ENCODE measurements around the gene NPAS3.

Gene NPAS3

DNA sequence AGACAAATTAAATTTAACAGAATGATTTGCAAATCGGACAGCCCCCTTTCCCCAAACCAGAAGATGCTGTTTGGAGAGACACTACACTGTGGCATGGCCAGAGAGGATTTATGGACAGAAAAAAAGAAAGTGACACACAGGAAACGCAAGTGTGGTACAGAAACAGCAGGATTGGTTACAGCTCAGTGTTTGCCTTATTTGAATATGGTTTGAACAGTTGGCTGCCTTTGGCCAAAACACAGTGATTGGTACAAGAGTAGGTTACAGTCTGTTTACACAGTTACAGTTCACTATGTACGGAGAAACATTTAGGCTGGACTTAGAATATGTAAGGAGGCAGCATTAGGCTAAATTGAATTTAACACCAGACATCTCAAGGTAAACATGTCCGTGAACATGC lies 335.3 kb downstream of the NPAS3 start:
- no peak for DNase-seq

DNA sequence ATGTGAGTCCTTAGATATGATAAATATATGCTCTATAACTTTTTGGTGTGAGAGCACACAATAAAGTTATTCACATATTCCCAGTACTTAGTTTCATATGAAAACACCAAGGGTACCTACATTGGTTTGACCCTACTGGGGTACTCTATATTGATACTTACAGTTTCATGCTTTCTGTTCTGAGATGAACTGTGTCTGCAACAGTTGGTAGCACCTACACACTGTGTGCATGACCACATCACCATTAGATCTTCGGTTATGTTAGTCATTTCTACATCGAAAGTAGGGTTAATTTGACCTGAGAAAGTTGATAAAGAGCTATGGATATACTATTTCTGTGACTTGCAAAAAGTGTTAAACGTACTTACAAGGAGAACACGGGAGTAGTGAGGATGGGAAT lies 337.2 kb downstream of the NPAS3 start:
- DNase-seq = no peak

DNA sequence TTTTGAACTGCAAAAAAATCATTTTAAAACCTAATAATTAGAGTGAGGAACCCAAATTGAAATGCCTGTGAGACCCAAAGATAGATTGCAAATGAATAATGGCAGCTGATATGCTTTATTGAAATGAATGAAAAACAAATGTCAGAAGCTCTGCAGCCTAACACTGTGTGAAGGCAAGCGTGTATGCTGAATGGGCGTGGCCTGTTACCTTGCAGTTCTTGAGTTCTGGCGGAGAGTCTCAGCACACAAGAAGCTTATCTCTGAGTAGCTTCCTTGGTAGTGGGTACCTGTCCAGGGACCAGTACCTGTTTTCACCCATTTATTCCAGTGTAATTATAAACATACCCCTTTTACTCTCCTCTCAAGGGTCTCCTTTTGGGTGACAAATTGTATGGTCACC lies 341.2 kb downstream of the NPAS3 start:
- no peak for DNase-seq

DNA sequence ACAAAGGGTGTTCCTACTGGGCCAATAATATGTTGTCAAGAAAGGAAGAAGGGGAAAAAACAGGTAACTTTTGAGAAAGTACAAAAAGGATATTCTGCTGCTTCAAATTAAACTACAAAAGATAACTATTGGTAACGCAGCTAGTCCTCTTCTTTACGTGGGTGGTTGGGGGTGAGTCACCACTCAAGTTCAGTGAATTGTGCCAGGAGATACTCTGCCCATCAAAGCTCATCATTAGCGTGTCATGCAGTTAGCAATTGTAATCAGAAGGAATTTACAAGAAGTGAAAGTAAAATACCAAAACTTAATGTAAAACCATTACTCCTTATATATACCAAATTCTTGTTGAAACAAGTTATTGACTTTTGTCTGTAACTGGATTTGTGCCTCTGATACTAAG lies 342.0 kb downstream of the NPAS3 start:
- DNase-seq = no peak

DNA sequence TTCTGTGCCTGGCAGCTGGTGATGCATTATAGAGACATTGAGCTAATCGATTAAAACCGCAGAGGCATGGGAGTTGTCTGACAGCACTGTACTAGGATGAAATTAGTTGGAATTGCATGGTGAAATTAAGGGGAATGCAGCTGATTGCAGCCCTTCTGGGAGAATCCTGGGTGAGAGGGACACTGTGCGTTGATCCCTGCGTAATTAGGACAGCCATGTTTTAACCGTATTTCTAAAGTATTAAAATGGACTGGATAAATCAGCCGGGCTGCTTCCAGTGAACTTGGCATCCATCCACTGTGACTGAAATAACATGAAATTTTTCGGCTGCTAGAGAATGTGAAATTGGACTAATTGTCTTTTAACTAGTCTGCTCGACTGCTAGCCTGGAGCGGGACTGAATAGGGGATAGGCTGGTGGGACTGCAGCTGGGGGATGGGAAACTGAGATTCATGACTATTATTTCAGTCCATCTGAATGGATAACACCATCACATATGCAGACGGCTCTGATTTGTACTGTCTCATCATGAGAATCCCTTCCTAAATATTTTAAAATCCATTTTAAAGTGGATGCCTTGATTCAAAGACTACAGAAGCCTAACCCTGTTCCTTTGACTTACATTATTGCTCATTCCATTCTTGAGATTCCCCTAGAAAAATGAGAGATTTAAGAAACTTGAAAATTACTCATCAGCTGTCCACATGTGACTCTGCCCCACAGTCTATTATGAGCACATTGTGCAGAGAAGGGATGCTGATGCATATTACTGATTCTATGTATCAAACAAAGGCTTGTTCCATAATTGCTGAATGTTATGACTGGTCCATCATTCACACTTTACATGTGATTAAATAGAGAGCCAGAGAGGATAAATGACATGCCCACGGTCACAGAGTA lies 343.9 kb downstream of the NPAS3 start:
- DNase-seq = no peak

DNA sequence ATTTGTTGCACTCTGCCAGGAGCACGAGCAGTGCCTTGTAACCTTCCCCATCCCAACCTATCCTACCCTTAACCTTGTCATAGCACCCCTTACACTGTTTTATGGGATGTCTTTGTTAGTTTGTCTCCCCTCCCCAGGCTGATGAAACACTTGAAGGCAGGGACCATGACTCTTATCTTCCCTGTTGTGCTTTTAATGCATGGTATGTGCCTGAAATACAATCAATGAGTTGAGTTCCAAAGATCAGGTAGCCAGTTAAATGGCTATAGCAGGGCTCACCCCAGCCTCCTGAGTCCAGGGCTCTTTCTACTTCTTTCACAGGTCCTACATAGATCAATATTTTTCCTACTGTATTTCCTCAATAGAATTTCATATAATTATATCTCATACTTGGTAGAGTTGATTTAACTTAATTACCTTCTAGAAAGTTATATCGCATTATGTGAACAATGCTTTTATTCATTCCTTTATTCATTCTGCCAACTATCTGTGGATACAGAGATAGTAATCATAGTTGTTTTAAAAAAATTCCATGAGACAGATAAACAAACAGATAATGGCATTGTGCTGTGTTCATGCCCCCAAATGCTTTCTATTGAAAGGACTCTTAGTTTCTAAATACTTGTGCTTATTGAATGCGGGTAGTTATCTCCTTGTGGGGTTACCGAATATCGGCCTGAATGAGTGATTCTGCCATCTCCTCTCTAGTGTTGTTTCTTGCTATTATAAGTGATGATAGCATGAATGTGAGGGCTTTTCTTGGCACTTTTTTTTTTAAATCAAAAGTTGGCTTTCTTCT lies 347.4 kb downstream of the NPAS3 start:
- DNase-seq = no peak

DNA sequence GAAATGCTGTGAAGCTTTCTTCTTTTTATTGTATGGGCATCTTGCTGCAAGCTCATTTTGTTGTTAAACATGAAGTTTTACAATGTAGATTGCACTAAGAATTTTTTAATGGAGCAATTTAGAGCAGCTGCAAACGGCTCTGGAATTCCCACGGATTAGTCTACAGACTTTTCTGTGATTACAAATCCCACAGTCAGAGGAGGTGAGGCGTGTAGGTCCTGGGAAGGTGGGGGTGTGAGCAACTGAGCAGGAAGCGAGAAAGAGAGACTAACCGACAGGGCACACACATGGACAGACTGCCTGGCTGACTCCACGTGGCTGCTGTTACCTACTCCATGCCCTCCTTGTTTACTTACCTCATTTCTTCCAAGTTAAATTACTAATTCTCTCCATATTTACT lies 348.5 kb downstream of the NPAS3 start:
- no peak for DNase-seq

DNA sequence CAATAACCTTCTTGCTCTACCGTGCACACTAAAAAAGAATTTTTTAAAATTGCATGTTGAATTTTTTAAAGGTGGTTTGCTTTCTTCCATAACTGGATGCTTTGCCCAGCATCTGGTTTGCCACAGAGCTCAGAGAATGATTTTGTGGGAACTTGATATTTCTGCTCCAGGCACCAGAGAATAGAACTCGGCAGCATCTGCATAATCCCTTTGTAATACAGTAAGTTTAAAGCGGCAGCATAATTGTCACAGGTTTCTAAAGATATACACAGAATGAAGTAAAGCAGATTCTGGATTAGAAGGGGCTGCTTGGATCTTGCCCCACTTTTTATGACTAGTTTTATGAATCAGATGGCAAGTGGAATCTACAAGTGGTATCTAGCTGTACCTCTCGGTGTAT lies 352.0 kb downstream of the NPAS3 start:
- DNase-seq = no peak

DNA sequence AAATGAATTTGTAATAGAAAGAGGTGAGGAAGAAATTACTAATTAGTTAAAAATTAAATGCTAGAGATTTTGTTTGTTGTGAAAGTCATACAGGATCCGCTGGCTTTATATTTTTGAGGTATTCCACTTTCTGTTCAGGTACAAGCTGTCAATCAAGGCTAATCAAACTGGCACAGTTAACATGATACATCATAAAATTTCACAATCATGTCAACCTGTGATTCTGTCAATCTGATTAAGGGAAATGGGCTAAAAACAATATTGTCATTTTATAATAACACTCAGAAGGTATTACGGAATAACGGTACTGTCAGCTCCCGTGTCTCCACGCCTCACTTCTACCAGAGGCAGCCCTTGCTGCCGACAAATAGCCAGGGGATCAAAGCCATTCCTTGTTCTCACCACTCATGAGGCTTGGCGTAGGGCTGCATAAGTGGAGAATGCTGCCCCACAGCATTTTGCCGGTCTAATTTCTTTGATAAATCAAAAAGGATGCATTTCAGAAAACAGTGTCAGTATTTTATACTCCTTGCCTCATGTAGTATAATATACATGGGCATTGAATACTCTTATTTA lies 352.9 kb downstream of the NPAS3 start:
- no peak for DNase-seq

DNA sequence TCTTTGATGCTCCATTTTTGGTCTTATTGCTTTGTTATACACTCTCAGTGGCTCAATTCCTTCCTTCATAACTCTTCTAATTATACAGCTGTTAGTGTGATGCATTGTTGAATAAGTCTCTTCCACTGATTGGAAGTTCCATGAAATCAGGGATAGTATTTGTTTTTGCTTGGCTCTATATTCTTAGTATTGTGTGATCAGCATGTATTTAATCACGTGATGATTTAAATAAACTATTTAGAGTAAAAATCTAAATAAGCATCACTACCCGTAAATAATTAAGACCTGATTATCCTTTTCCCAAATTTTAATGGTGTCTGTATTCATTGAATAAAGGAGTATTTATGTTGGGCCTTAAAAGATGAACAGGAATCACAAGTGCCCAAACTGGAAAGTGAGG lies 355.7 kb downstream of the NPAS3 start:
- no peak for DNase-seq

DNA sequence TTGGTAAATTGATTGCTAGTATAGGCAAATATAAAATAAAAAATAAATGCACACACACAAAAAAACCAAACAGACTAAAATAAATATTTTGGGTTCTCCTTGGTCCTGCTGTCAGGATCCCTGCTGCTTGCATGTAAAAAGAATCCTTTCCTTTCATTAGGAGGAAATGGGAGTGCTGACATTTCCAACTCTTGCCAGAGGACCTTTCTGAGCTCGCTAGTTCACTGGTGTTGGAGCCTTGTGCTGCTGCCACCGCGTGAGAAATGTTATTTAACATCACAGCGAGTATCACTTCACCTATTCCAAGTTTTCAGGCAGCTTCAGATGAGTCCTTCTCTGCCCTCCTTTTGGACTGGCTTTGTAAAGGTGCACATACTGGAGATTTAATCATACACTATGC lies 358.9 kb downstream of the NPAS3 start:
- no peak for DNase-seq

DNA sequence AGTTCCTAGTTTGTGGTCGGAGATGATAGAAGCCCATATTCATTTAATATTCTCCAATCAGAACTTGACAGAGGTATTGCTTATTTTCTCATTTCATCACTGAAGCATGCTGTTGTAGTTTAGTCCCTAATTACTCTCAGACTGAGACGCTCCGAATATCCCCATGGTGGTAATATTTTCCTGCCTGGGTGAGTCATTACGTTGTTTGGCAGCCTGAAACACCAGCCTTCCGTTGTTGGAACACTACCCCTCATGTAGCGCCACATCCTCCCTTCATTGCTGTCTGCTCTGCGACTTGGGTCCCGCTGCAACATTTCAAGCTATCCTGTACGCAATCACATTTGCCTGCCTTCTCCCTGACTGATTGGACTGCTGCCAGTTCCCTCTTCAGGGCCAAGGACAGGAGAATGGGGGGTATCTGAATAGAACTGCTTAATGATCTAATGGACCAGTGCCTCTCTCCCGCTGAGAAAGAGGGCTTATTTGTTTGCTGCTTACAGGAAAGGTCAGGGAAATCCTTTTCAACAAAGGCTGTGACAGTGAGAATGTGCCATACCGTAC lies 369.1 kb downstream of the NPAS3 start:
- no peak for DNase-seq

DNA sequence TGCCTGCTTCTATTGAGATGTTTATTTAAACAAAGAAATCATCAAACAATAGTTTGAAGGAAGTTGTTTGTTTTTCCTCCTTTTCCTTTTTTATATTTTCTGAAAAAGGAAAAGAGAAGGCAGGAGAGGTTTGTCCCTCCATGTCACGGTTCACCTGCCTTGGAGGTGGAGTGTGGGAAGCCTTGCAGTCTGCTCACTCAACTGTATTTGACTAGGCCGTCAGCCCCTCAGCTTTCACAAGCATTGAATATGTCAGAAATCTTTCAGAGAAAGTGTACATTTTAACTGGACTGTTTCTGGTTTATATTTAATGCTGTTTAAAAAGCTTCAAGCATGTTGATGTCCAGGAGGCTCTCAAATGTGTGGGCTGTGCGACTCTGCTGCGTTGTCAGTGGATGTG lies 370.4 kb downstream of the NPAS3 start:
- no peak for DNase-seq

DNA sequence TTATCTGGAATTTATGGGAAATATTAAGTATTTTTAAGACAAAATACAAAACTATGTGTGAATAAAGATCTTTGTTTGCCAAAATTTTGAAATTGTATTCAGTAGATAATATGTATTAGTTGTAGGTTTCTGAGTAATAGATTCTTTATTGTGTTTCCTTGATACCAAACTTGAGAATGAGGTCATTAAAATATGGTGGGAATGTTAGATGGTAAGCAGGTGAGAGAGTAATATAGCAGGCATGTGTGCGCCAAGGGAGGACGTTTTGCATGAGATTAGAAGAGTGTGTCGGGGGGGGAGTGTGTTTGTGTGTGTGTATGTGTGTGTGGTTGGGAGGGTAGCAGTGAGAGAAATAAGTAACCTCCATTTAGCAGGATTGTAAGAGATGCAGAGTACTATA lies 376.5 kb downstream of the NPAS3 start:
- no peak for DNase-seq

DNA sequence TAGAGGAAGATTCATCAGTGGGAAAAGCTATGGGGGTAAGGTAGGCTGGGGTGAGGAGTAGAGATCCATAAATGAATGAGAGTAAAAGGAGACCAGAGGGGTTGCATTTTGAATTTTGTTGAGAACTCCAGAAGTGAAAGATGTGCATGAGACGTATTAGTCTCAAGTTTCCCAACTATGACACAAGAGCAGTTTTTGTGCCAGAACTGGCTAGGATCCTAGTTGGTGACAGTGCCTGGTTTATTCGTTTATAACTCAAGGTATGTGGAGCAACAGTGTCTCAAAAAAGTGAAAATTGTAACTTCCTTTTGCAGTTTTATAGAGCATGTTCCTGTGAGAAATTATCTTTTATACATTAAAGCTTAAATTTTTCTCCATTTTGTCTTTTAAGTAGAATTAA lies 377.0 kb downstream of the NPAS3 start:
- DNase-seq = no peak

DNA sequence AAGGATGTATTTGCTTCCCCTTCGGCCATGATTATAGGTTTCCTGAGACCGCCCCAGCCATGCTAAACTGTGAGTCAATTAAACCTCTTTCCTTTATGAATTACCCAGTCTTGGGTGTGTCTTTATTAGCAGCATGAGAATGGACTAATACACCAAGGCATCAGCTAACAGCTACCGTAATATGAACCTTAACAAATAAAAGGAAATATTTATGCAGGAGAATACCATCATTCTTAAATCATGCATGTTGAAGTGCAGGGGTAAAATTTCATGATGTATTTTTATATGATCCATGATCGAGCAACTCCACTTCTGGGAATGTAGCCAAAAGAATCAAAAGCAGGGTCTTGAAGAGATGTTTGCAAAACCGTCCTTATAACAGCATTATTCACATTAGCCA lies 379.0 kb downstream of the NPAS3 start:
- no peak for DNase-seq

DNA sequence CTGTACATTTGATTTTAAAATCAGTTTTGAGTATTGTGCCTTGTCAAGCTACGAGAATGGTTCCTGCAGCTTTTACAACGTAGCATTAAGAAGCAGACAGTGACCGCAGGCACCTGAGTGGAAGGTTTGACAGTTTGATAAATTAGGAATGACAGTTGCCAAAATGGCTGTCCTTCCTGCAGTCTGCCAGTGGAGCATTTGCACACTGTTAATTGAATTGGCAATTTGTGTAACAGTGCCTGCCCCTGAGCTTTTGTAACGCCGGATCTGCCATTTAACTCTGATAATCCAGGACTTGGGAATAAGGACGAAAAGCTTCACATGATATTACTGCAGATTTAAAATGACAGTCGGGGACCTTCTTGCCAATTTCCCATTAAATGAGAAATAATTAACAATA lies 385.3 kb downstream of the NPAS3 start:
- no peak for DNase-seq

DNA sequence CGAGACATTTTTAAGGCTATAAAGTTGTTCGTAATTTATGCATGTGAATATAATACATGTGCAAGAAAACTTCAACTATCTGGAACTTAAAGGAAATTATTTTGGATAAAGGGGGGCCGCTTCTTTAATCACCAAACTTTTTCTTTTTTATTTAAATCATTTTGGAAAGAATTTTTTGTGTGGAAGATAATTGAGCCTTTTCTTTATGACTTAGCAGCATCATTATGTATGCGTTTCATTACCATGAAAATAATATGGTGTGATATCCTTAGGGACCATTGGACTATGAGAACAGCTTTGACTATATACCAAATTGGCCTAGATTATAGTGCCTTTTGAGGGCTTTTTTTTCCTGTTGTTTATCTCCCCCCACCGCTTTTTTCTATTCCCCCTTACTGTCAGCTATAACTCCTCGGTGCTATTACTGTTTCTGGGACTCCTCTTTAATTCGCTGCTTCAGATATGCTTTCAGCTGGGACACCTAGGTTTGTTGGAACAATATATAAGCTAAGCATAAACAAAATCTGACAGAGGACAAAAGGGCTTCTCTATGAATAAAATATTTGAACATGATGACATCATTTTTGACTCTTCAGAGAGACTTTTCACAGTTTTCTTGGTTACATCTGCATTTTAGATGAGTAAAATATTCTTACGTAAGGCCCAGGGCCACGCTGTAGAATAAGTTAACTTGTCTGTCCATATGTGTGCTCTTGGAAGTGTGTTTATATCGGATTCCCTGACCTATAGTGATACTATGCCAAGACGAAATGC lies 392.7 kb downstream of the NPAS3 start:
- DNase-seq = no peak

DNA sequence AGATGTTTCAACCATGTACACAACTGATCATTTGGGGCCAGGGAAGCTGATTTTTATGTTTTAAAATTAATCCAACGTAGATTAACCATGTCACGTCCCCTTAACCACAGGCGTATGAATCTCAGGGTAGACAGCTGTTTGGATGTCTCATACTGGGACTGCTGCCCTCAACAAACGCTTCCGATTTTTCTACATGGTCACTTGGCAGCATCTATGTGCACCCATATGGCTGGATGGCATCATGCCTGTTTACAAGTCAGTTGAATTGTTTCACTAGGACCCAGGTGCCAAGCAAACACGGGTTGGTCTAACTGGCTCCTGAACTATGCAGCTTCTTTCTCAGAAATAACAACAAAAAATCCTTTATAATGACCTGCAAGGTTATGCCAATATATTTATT lies 393.8 kb downstream of the NPAS3 start:
- no peak for DNase-seq

DNA sequence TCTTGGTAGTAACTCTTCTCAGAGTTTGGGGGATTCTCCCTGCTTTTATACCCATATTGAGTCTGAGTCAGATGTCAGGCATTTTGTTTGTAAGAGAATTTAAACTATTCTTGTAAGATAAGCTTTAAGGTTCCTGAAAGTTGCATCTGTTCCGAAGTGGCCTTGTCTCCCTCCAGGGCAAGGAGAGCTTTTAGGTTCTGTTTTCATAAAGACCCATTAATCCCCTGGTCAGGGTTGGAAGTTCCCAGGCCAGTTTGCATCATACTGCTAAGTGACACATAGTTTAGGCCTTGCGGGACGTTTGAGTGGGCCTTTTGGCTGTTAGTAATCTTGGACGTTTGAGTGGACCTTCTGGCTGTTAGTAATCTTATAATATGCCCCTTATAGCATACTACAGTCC lies 396.7 kb downstream of the NPAS3 start:
- no peak for DNase-seq

DNA sequence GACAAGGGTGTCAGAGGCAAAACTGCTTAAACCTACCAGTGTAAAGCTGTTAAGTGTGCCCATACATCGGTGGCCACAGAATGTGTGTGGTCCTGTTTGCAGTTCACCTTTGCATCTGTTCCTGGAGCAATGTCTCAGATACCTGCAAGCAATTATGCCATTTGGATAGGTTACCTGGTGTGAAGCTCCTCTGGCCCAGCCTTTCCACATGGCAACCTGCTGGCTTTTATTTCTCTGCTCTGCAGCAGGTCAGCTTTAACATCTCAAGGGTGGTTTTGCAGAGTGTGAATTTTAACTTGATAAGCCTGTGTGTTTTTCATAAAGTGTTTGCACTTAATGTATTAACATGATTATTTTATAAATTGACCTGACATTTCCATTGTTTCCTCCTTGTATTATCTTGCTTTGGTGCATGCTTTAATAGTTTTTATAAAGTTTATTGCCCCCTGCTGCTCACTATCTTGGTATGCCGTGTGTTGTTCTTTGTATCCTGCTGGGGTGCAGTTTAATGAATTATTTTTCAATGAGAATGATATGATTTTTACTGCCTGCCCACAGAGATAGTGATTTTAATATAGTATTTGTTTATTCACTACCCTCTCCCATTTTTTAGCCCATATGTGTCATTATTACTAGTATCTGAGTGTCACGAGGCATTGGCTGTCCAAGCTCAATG lies 403.8 kb downstream of the NPAS3 start:
- DNase-seq = no peak

DNA sequence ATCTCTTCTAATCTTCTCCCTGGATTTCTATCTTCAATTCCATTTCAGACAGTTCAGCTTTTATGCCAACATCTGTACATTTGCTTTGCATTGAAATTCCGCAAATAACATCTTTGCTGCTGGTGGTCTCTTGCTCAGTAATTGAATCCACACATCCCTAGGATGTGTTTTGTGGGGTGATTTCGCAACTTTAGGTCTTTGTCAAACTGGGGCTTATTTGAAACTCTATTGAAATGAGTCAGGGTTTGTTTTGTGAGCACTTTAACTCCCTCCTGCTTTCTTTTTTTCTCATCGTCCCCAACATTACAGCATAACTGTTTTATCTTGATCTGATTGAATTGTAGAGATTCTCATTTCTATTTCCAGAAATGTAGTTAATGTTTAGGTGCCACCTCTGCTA lies 404.3 kb downstream of the NPAS3 start:
- no peak for DNase-seq
